Smooth muscle cell of the brain vasculature (primary cell): ENCODE measurements around the gene C6orf15.

Source experiments
- DNase-seq: peaks from one replicate; pipeline ENCODE4 v3.0.0-alpha.2; 2012; ENCODE audit warnings: low read depth, low spot score

C6orf15 gene

DNA sequence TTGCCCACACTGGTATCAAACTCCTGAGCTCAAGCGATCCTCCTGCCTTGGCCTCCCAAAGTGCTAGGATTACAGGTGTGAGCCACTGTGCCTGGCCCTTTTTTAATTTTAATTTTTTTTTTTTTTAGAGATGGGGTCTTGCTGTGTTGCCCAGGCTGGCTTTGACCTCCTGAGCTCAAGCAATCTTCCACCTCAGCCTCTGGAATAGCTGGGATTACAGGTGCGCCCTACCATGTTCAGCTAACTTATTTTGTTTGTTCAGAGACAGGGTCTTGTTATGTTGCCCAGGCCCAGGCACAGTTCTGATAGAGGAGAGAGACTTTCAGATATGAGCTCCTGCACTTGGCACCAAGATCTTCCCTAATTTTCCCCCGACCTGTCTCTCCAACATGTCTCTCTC is 18.4 kb upstream of the C6orf15 start:
- no peak for DNase-seq

DNA sequence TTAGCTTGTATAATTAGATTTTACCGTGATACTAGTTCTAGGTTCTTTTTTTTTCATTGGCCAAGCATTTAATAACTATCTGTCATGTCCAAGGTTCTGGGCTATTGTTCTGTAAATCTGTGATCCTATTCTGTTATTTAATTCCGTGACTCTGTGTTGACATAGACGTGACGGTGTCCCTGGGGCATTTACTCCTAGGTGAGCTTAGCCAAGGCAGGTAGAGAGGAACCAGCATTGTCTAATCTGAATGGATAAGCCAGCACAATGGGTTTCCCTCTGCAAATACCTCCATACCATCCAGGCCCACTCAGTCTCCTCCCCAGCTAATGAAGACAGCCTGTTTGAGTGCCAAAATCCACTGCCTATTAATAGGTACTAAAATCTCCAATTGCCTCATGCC is 16.8 kb upstream of the C6orf15 start:
- DNase-seq: no peak

DNA sequence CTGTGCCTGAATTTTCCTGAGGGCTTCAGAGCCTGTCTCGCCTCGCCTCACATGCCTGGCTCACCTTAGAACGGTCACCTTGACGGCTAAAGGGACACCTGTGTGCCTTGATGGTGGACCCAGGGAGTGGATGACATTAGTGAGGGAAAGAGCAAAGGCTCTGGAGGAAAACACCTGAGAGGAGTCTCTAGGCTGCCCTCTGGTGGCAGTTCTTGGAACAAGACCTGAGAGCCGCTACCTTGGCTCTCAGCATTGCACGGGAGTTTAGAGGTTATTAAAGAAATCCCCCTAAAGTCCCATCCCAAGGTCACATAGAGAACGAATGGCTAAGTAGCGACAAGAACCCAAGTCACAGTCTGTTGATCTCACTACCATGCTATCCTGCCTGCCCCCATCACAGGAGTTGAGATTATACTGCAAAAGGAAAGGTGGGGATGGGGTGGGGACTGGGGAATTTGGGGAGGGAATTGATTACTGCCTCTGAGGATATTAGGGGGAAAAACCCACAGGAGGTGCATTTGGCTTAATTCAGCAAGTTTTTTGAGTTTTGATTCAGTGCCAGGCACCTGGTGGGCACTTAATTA is 15.8 kb upstream of the C6orf15 start:
- no peak for DNase-seq

DNA sequence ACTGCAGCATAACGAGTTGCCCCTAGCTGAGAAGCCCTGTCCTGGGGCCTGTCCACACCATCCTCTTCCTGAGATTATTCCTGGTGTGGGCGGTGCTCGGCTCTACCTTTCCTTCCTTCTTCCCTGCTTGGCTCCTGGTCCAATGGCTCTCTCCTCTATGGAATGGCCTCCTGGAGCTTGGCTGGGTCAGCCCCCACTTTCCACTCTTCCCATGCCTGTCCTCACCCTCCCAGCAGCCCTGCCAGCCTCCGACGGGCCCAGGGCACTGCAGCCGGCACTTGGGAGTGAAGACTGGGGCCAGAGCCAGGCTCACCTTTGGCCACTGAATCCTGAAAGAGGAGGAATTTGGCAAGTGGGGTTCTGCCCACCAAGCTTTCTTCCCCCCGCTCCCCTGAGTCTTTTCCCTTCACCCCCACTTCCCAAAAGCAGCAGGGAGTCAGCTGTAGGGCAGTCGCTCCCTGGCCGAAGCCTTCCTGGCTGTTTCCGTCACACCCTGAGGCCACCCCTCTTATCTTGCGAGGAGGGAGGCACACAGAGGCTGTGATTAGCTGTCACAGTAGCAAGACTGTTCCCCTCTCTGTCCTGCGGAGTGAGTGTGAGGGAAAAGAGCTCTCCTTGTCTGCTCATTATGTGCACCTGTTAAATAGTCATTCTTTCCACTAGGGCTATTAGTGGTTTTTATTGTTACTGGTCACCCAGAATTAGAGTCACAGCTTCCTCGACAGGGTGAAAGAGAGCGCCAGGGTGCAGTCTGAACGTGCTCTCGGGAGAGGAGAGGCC is 14.2 kb upstream of the C6orf15 start:
- no peak for DNase-seq

DNA sequence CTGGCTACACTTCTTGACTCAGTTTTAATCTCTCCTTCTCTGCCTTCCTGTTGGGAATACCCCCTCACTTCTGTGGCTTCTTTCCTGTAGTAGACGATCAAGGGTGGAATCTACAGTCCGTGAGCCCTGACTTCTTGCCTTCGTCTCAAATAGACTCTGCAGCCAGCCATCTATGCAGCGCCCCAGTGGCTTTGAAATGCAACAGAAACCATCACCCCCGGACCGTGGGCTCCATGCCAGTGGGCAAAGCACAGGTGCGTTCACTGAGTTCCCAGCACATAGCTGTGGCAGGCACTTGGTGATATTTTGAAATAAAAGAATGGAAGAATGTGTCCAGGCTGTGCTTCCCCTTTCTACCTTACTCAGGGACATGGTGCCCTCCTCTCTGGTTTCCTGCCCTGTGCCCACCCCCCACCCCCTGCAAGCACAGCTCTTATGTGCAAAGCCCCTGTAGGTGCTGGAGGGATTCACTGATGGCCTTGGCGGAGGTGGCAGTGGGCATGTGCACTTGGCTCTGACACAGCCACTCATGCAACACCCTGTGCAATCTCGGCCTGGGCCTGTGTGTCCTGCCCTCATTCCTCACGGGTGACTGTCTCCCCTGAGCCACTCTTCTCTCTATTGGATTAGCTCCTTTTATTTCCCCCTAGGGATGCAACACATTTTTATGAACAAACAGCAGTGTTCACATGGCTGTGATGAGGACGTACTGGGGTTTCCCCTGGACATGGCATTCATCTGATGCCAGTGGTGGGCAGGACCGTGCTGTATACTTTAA is 13.4 kb upstream of the C6orf15 start:
- DNase-seq: no peak

DNA sequence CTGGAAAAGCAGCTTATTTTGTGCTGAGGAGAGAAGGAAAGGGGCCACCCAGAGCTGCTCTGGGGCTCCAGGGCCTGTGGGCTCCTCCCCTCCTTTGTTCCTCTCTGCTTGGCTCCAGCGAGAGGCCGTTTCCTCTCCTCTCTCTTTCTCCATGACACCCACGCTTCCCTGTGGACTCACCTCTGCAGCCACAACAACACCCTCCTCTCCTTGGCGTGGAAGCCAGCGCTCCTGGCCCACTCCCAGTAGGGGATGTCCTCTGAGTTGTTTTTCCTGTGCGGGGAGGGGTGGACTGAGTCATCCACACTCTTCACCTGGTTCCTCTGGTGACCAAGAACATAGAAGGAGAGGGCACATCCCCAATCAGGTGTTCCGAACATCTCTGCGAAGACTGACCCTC is 12.8 kb upstream of the C6orf15 start:
- no peak for DNase-seq

DNA sequence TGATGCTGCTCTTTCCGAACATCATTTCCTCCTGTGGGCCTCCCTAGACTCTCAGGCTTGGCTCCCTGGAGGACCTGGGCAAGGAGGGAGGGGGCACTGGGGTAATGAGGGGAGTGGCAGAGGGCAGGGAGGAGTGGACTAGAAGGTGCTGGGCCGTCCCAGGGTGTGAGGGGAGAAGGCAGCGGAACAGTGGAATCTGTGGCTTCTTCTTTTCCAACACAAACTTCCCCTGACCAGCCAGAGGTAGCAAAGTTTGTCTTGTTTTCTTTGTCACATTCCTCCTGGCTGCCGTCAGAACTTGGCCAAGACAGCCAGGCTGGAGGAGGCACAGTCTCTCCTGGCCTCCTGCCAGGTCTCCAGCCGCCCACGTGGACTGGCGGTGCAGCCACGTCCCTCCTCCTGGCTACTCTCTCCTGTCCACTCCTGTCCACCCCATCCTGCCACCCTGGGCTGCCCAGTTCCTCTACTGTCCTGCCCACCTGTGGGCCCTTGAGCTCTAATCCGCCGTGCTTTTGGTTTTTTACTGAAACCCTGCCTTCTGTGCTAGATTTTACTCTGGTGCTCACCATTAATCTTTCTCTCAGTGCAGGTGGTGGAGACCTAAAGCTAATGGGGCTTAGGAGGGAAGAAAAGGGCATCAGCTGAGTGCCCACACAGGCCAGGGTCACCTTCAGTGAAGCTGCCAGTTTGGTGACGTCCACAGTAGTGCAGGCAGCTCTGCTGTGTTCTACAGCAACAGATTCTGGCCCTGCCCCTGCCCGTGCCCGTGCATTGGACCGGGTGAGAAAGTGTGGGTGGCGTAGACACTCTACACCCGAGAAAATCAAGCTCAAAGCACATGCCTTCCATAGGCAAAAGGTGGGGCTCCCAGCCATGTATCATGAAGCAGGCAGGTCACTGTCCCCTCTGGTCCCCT is 10.7 kb upstream of the C6orf15 start:
- peak; percentile 57 for DNase-seq

DNA sequence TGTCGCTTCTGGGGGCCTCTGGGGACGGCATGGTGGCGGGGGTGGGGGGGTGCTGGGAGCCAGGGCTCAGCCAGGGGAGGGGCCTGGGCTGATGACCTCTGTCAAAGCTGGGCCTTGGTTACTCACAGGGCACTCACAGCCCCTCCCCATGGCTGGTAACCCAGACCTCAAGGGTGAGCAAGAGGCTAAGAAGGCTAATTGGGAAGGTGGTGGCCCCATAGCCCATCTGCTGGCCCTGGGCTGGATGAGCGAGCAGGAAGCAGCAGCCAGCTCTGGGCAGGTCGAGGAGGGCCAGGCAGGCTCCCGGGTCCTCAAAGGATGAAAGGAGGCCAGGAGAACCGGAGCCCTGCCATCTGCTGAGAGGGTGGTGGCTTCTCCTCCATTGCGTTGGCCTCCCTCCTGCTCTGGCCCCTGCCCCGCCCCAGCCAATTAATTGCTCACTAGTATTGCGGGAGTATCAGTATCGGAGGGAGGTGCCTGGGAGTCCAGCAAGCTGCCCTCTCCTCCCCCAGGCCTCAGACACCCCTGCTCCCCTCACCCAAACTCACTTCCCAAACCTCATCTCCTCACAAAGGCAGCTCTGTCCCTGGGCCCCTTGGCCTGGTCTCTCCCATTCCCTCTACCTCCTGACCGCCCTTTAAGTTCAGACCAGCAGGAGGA is 8.9 kb upstream of the C6orf15 start:
- no peak for DNase-seq

DNA sequence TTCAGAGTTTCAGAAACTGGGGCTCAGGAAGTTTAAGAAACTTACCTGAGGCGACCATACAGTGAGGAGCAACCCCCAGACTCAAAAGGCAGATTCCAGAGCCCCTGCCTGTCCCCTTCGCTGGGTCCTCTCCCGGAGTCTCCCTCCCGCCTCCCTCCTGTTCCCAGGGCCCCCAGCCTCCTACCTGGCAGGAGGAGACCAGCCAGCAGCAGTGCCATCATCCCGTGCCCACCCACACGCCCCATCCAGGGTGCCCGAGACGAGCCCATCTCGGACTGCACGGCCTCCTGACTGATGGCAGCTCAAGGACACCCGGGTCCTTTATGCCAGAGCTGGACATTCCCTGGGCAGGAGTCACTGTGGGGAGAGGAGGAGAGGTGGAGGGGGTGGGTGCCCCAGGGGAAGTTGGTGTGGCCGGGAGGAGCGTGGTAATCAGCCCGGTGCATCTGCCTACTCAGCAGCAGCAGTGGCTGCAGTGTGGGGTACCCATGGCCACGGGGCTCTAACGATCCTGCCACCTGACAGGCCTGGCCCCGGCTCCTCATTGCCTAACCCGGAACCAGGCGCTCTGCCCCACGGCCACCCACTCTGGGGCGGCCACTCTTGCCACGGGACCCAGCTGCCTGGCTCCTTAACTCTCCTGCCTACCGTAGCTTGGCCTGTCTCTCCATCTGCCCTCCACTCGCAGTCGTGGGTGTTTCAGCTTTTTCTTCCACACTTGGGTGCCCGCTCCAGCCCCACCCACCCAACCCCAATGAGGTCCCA is 8.0 kb upstream of the C6orf15 start, which contains the start of gene CDSN:
Gene CDSN (minus strand): TSS at position 296 of the 765 bp plus-strand sequence. CDS start 27 bp downstream, at position 269.
- no peak for DNase-seq

DNA sequence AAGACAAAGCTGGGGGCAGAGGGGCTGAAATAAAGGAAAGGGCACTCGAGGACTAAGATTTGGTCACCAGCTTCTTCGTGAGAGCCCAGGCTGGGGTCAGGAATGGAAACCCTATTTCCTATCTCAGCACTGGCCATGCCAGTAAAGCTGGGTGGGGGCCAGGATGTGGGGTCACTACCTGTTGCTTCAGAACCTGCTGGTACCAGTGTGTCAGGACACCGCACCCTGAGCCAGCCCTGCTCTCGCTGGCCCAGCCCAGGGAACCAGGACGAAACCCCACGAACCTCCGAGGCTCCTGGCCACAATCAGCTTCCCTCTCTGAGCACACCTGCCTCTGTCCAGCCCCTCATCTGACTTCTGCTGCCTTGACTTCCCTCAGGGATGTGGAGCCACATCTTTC is 5.8 kb upstream of the C6orf15 start:
- DNase-seq: no peak

DNA sequence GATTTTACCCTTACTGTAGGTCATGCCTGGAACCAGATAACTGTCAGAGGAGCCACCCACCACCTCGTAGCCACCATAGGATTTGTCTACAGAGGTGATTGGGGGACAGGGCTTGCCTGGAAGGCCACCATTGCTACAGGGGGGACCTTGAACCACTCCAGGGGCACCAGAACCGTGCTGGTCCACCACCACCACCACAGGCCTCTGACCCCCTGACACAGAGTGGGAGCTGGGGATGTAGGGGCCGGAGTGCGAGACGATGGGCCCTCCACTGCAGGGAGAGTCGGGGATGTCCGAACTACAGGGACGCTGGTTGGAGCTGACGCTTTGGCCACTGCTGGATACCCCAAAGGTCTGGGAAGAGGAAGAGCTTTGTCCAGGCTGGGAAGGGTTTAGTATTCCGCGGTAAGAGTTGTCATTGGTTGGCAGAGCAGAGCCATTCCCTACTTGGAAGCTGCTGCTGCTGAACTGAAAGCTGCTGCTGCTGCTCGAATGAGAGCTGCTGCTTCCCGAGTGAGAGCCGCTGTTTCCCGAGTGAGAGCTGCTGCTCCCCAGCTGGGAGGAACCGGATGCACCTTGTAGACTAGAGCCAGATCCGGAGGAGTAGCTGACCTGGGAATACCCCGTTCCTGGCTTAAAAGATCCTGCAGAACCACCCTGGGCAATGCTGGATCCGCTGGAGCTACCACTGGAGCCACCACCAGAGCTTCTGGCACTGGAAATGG is 4.4 kb upstream of the C6orf15 start:
- DNase-seq: no peak

DNA sequence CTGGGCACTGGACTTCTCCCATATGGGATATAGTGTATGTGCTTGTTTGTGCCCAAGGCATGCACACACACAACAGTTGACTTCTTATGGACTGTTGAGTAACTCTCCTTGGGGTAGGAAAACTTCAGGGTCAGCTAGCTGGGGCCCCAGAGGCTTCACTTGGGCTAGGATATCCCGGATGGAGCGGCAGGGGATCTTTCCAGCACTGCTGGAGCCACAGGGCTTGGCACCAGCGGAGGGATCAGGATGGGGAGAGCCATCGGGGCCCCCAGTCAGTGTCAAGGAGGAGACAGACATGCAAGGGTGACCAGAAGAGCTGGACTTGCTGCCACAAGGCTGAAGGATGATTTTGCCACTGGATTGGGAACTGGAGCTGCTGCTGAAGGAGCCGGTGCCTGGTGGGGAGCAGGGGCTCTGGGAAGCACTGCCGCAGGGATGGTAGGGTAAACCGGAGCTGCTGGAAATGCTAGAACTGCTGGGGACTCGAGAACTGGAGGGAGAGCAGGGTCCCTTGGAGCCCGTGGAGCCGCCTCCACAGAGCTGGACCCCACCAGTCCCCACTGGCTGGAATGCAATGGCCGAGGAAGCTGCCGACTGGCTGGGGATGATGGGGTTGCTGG is 3.7 kb upstream of the C6orf15 start:
- DNase-seq: no peak

DNA sequence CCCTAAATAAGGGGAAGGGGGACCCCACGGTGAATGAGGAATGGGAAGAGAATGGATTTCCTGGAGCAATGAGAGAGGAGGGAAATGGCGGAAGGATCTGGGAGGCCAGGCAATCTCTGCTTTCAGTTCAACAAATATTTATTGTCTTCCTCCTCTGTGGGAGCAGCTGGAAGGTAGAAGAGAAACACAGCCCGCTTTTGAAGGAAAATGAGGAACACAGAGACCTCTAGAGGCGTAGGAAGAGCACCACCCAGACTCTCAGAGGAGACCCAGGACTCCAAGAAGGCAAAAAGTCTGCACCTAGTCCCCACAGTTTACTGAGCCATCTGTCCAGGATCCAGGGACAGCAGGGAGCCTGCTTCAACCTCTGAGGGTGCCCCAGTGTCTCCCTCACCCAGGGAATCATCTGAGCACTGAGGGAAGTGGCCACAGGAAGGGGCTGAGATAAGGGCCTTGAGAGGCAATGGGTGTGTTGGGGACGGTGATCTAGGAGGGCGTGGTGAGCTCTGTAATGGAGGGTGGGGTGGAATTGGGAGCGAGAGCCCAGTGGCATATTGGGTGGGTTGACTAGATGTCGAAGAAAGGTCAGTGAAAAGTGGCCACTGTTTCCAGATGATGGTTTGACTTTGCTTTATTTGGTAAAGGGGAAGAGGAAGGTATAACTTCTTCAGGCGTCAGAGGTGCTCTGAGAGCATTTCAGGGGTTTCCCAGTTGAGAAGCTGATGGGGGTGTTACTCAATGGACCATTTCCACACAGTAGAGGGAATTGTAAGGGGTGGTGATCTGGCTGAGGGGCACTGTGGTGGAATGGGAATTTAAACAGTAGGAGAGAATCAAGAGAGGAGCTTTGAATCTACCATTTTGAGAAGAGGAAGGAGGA is 2.8 kb upstream of the C6orf15 start:
- no peak for DNase-seq

DNA sequence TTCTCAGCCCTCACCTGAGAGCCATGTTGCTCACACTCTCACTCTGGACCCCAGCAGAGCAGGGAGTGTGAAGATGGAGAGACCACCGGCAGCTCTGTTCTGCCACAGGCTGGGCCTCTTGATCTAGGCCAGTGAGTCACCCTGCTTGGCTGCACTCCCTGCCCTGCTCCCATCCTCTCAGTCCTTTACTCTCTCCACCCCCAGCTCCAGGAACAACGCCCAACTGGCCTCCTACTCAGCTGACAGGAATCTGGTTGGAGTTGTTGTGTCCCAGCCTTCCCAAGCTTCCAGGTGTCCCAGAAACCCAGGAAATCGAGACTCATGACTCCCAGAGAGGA is 2.1 kb upstream of the C6orf15 start, which contains the start of gene PSORS1C1:
Gene PSORS1C1 (plus strand): TSS at position 260 of the 338 bp plus-strand sequence. CDS start 14,833 bp downstream, outside the sequence.
- peak; percentile 85 for DNase-seq

DNA sequence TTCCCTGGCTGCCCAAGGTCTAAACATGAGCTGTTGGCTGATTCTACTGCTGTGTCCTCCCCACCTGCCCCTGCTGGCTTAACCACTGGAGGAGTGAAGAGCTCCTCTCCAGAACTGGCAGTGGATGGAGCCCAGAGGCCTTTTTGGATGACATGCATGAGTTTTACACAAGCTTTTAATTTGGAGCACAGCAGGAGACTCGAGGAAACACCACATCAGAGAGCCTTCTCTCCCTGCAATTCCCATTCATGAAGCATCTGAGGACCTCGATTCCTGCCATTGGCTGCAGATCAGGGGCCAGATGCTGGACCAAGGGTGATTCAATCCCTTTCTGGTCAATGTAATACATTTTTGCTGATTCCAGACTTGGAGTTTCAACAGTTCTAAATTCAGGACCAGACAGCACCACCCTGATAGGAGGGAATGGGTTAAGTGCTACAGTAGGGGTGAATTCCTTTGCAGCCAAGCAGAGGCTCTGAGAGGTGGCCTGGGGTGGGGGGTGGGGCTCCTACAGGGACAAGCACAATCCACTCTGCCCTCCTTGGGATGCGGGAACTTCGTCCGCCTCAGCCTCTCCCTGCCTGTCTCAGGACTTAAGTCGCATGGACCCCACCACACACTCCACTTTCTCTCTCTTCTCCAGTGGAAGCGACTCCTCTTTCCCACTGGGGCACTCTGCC is 1.6 kb upstream of the C6orf15 start:
- peak; percentile 69 for DNase-seq

DNA sequence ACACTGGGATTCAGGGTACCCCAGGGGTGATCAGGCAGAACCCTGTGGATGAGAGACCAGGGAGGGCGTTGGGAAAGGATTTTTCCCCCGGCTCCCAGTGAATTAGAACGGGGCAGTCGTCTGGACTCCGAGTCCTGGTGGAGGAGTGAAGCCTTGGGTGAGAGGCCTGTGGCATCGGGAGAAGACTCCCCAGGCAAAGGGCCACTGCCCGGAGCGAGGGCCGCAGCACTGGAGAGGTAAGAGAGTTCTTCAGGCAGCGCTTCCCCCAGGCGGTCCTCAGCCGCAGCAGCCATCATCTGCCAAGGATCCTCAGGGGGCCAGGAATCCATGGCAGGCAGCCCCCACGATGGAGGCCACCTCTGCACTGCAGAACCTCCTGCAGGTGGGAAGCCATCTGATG is 663 bp downstream of the C6orf15 start:
- DNase-seq: no peak

DNA sequence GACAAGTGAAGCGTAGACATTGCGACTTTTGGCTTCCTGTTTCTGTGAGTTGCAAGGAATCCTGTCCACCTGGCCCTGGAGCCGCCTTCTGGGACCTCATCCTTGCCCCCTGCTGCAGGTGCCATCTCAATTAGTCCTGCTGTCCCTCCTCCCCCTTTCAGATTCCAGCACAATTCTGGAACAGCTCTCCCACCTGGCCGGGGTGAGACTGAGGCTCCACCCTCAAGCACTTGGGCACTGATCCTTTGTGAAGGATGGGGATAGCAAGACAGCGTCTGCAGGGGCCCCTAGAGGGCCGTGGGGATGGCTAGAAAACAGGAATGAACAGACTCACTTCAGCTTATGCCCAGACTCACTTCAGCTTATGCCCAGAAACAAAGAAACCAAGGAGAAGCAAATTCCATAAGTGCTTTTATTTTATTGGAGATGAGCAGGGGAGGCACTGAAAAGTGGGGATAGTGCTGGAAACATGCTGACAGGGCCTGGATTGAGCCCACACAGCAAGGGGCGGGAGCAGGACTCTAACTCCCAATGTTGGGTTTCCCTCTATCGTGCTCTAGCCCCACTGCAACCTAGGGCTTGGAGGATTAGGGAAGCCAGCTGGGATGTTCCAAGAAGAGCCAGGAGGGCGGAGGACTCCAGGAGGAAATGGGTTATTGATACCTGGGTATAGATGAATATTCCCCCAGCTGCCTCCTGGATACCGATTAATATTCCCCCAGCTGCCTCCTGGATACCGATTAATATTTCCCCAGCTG is 1.4 kb downstream of the C6orf15 start:
- no peak for DNase-seq
